HG03066 (cell line): ENCODE measurements around the gene TBXA2R.

ENCODE experiments used
- ATAC-seq: cut with Tn5 transposase; IDR thresholded peaks from one replicate; pipeline ENCODE4 v1.9.1; 2021; ENCODE audit warnings: low read depth; ENCODE audit not compliant: unreplicated experiment

The TBXA2R gene

GRCh38 chr19:3620817-3621547, 14.3 kb upstream of the TBXA2R start:
- no peak for ATAC-seq

- ATAC-seq: no peak
These were observed 13.6 kb upstream of the TBXA2R start for GRCh38 chr19:3620145-3620816.

- no peak for ATAC-seq
These were observed 12.9 kb upstream of the TBXA2R start for GRCh38 chr19:3619631-3620012.

- ATAC-seq: no peak
These were observed 12.3 kb upstream of the TBXA2R start for GRCh38 chr19:3618811-3619630.

- ATAC-seq: no peak
These were observed 11.6 kb upstream of the TBXA2R start for GRCh38 chr19:3618144-3618810.

GRCh38 chr19:3617463-3617862, 10.8 kb upstream of the TBXA2R start:
- ATAC-seq: no peak

- no peak for ATAC-seq
These were observed 9.0 kb upstream of the TBXA2R start for GRCh38 chr19:3615524-3616135.

- ATAC-seq: no peak
These were observed 8.3 kb upstream of the TBXA2R start for GRCh38 chr19:3614858-3615505.

- ATAC-seq: no peak
These were observed 7.4 kb upstream of the TBXA2R start for GRCh38 chr19:3613818-3614661.

- no peak for ATAC-seq
These were observed 6.4 kb upstream of the TBXA2R start for GRCh38 chr19:3612901-3613741.

GRCh38 chr19:3612330-3612729, 5.7 kb upstream of the TBXA2R start:
- ATAC-seq: no peak

GRCh38 chr19:3611841-3612240, 5.2 kb upstream of the TBXA2R start:
- no peak for ATAC-seq

- no peak for ATAC-seq
These were observed 4.4 kb upstream of the TBXA2R start for GRCh38 chr19:3610745-3611717.

- ATAC-seq: no peak
These were observed 3.4 kb upstream of the TBXA2R start for GRCh38 chr19:3609779-3610719.

- no peak for ATAC-seq
These were observed 2.2 kb upstream of the TBXA2R start for GRCh38 chr19:3608750-3609322.
